ENCODE data around the gene SIRT6.
"Not testable (repeated sequence)": the region's sequence is repeated elsewhere in the genome, so short reads cannot be mapped to it uniquely, and the experiment has no call there.

SIRT6 gene

DNA sequence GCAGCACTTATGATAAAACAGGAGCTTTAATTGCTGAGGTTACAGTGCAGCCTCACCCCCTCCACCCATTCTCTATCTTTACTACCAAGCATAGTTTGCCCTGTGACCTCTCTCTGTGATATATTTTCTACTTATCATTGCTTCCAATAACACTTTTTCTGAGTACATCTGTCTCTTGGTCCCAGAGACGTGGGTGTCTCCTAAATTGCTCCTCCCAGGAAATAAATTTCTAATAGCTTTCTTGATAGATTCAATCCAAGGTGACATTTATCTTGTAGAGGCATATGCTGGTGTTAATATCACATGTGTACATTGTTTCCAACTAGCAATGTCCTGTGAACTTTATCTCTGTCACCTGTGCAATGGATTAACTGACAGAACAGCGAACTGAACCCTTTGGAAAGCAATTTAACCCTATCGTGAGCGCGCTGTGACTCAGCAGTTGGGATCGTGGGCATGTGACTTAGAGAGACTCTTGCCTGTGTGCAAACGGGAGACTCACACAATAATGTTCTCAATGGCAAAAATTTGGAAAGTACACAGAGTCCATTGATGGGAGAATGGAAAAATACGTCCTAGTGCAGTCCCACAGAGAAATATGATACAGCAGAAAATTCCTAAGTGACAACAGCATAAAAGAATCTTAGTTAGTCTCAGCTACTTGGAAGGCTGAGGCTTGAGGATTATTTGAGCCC lies 51.5 kb downstream of the SIRT6 start:
- no peak for DNase-seq

DNA sequence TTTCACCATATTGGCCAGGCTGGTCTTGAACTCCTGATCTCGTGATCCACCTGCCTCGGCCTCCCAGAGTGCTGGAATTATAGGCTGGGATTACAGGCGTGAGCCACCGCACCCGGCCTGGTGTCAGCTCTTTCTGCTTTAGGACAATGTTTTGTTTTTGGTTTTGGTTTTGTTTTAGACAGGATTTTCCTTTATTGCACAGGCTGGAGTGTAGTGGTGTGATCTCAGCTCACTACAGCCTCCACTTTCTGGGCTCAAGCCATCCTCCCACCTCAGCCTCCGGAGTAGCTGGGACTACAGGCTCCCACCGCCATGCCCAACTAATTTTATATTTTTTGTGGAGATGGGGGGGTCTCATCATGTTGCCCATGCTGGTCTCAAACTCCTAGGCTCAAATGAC lies 53.3 kb downstream of the SIRT6 start:
- DNase-seq: not testable (repeated sequence)

- DNase-seq: not testable (repeated sequence)
Measured at GRCh38 chr19:4127322-4127721, 55.0 kb downstream of the SIRT6 start.

GRCh38 chr19:4124638-4125037 lies 57.7 kb downstream of the SIRT6 start:
- DNase-seq: no peak

Measured in C1 segment of cervical spinal cord (tissue), 14 donors.